ENCODE measurements around the gene KRTAP3-2. TPM values are rescaled to one million over a fixed set of nuclear protein-coding genes. Genes with fewer than 3 reads are reported as not detected.

The KRTAP3-2 gene
- total RNA-seq, 4 donors from 2014 or later = not detected

DNA sequence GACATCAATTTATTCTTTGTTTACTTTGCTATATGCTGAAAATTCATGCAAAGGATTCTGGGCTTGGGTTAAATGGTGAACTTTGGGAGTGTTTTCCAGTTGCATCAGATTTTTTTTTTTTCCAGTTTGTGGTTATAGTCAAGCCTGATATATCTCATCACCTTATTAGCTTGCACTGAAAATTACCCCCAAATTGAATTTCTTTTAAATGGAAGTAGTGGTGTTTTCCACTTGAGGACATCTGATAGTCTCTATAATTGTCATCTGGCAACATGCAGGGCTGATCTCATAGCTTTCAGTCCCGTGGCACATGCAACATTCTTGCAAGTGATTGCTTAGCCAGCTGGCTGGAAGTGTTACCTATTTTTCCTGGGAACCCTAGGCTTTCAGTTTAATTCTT, 13.9 kb upstream of the KRTAP3-2 start:
- no peaks in the 10 kb centered on the region for H3K27me3 ChIP-seq
- H3K9me3 ChIP-seq = no peaks in the 10 kb centered on the region
- no peaks in the 10 kb centered on the region for H3K36me3 ChIP-seq
- H3K4me1 ChIP-seq = no peaks in the 10 kb centered on the region
- no peak for TF ChIP-seq EP300 (IDR thresholded peaks at IDR 0.05)
- TF ChIP-seq, protein P1, sequence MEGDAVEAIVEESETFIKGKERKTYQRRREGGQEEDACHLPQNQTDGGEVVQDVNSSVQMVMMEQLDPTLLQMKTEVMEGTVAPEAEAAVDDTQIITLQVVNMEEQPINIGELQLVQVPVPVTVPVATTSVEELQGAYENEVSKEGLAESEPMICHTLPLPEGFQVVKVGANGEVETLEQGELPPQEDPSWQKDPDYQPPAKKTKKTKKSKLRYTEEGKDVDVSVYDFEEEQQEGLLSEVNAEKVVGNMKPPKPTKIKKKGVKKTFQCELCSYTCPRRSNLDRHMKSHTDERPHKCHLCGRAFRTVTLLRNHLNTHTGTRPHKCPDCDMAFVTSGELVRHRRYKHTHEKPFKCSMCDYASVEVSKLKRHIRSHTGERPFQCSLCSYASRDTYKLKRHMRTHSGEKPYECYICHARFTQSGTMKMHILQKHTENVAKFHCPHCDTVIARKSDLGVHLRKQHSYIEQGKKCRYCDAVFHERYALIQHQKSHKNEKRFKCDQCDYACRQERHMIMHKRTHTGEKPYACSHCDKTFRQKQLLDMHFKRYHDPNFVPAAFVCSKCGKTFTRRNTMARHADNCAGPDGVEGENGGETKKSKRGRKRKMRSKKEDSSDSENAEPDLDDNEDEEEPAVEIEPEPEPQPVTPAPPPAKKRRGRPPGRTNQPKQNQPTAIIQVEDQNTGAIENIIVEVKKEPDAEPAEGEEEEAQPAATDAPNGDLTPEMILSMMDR (IDR thresholded peaks at IDR 0.05) = no peak
- TF ChIP-seq POLR2A (IDR thresholded peaks at IDR 0.05) = no peak
- H3K27ac ChIP-seq = no peak overlapping the region
- WGBS, 2 donors = 14 to 24% methylated on average over 1 of the region's 1 CpG
- DNase-seq (ENCODE audit: low spot score in 2 of 2) = no peak
- H3K4me3 ChIP-seq = no peak overlapping the region

GRCh38 chr17:41013181-41013580, 13.5 kb upstream of the KRTAP3-2 start:
- Histone ChIP-seq H3K27me3 (no peaks in the 10 kb centered on the region), H3K9me3 (no peaks in the 10 kb centered on the region), H3K27ac (no peak overlapping the region), H3K4me1 (no peaks in the 10 kb centered on the region), H3K4me3 (no peak overlapping the region), H3K36me3 (no peaks in the 10 kb centered on the region)
- TF ChIP-seq EP300 (IDR thresholded peaks at IDR 0.05) (no peak), POLR2A (IDR thresholded peaks at IDR 0.05) (no peak)
- TF ChIP-seq, protein P1 (IDR thresholded peaks at IDR 0.05) = no peak
- no peak for DNase-seq (ENCODE audit: low spot score in 2 of 2)
- 88 to 92% methylated on average over 3 of the region's 3 CpGs for WGBS, 2 donors

GRCh38 chr17:41012326-41013120, 12.8 kb upstream of the KRTAP3-2 start:
- 80 to 82% methylated on average over 6 of the region's 6 CpGs for WGBS, 2 donors
- DNase-seq (ENCODE audit: low spot score in 2 of 2) = no peak
- Histone ChIP-seq H3K27me3 (no peaks in the 10 kb centered on the region), H3K4me3 (no peak overlapping the region), H3K9me3 (no peaks in the 10 kb centered on the region), H3K4me1 (no peaks in the 10 kb centered on the region), H3K27ac (no peak overlapping the region), H3K36me3 (no peaks in the 10 kb centered on the region)
- TF ChIP-seq EP300 (IDR thresholded peaks at IDR 0.05) (no peak), POLR2A (IDR thresholded peaks at IDR 0.05) (no peak)
- TF ChIP-seq, protein P1 (IDR thresholded peaks at IDR 0.05) = no peak

- no peaks in the 10 kb centered on the region for H3K36me3 ChIP-seq
- no peaks in the 10 kb centered on the region for H3K27me3 ChIP-seq
- H3K9me3 ChIP-seq = no peaks in the 10 kb centered on the region
- no peak for DNase-seq (ENCODE audit: low spot score in 2 of 2)
- H3K27ac ChIP-seq = no peak overlapping the region
- no peak for TF ChIP-seq POLR2A (IDR thresholded peaks at IDR 0.05)
- no peak for TF ChIP-seq EP300 (IDR thresholded peaks at IDR 0.05)
- TF ChIP-seq, protein P1 (IDR thresholded peaks at IDR 0.05) = no peak
- H3K4me3 ChIP-seq = no peak overlapping the region
- H3K4me1 ChIP-seq = no peaks in the 10 kb centered on the region
Measured at GRCh38 chr17:41010441-41010840, 10.7 kb upstream of the KRTAP3-2 start.

GRCh38 chr17:41009936-41010335, 10.2 kb upstream of the KRTAP3-2 start:
- no peak for DNase-seq (ENCODE audit: low spot score in 2 of 2)
- H3K27ac ChIP-seq = no peak overlapping the region
- no peaks in the 10 kb centered on the region for H3K27me3 ChIP-seq
- no peaks in the 10 kb centered on the region for H3K36me3 ChIP-seq
- 79 to 85% methylated on average over 1 of the region's 1 CpG for WGBS, 2 donors
- H3K4me1 ChIP-seq = no peaks in the 10 kb centered on the region
- TF ChIP-seq POLR2A (IDR thresholded peaks at IDR 0.05) = no peak
- TF ChIP-seq, protein P1 (IDR thresholded peaks at IDR 0.05) = no peak
- no peak for TF ChIP-seq EP300 (IDR thresholded peaks at IDR 0.05)
- no peaks in the 10 kb centered on the region for H3K9me3 ChIP-seq
- no peak overlapping the region for H3K4me3 ChIP-seq
